T-helper 22 cell (primary cell): ENCODE data around the gene PPP2R5E.

Experiments
- DNase-seq: peaks from one replicate; pipeline ENCODE4 v3.0.0-alpha.2; 2020; ENCODE audit warnings: low read depth

The PPP2R5E gene

DNA sequence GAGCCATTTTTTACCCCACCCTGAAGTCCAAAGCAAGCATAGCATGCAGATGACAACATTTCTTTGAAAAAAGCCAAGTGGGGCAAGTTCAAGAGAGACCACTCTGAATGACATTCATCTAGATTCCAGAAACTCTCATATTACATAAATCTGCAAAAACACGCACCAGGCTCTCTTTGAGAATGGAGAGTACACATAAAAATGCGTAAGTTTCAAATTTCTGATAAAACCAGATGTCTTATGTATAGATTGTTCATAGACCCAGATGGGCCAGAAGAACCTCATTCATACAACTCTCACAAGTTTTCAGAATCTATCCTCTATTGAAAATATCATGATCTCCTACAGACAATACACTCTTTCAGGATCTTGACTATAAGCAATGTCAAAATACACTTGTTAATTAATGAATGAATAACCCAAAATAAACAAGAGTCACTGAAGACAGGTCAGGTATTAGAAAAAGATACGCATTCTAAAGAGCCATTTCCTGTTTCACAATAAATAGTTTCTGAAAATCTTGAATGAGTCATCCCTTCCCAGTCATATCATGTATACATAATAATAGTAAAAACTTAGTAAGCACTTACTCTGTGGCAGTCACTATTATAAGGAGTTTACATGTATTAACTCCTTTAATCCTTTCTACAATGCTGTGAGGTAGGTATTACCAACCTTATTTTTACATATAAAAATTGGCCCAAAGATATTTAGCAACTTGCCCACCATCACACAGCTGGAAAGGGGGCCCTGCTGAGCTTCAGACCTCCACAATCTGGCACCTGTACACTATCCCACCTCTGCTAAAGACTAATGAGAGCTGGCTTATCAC is 72.0 kb downstream of the PPP2R5E start:
- DNase-seq, result no peak

GRCh38 chr14:63468294-63468693 is 74.9 kb downstream of the PPP2R5E start:
- no peak for DNase-seq

DNA sequence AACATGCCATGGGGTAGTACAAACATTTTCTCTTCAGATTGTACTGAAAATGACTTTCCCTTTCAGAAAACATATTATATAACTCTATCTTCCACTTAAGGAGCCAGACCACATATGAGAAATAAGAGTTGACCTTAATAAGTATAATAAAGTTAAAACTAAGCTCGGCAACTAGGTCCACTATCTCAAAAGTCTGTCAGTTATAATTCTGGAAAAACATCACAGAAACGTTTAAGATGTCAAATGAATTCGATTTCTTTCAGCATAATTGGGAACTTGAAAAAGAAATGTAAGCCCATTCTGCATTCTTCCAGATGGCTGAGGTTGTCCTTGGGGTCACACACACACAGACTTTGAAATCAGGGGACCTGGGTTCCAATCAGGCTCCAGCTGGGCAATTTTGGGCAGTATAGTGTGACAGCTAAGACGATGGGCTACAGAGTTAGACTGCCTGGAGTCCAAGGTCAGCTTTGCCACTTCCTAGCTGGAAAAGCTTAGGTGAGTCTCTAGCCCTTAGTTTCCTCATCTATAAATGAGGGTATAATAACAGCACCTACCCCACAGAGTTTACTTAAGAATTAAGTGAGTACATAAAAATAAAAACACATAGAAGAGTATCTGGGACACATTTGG is 75.6 kb downstream of the PPP2R5E start:
- no peak for DNase-seq

DNA sequence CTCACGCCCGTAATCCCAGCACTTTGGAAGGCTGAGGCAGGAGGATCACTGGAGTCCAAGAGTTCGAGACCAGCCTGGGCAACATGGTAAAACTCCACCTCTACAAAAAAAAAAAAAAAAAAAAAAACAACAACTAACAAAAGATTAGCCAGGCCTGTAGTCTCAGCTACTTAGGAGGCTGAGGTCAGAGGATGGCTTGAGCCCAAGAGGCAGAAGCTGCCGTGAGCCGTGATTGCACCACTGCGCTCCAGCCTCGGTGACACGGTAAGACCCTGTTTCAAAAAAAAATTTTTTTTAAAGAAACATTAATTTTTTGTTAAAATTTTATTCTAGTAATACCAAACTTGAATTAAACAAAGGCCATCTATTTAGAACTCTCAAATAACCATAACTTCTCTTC is 77.8 kb downstream of the PPP2R5E start:
- no peak for DNase-seq

DNA sequence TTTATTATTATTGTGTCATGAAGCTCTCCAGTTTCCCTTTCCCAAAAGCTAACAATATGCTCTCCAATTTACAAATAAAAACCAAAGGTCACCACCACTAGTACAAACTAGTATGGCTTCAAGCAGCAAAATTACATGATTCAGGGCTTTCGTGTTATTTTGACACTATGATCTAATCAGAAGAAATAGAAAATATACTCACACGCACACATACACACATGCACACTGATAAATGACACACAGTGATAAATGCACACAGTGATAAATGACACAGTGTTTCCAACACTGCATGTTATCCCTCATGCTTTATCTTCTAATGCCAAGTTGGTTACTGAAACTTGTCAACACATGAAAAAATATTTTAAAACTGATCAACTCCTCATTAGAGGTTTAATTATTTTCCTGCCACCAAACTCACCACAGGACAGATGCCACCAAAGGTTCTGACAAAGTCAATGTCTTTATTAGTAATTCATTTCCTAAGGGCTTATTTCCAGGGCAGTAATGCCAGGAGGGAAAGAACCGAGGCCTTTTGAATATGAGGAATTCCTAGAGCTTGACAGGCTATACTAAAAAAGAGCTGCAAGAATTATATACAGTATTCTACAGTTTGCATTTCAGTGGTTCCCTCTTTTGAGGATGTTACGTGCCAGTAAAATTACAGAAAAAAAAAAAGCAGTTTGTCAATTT is 82.4 kb downstream of the PPP2R5E start:
- no peak for DNase-seq

DNA sequence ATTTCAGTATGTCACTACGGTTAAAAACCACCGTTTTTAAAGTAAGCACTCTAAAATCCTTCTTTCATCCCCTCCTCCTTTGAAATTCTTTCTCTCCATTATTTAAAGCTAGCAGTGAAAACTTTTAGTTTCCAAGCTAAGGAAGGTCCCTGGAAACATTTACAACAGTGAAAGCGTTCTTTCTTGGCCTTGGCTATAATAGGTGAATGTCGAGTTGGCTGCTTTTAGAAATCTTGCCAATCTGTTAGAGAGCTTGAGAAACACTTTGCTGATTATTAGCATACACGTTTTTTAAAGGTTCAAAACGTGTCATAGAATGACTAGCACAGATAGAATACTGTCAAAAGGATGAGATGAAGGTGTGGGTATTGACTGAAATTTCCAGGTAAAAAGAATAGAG is 83.4 kb downstream of the PPP2R5E start:
- DNase-seq, result no peak

GRCh38 chr14:63457498-63457897 is 85.7 kb downstream of the PPP2R5E start:
- no peak for DNase-seq

DNA sequence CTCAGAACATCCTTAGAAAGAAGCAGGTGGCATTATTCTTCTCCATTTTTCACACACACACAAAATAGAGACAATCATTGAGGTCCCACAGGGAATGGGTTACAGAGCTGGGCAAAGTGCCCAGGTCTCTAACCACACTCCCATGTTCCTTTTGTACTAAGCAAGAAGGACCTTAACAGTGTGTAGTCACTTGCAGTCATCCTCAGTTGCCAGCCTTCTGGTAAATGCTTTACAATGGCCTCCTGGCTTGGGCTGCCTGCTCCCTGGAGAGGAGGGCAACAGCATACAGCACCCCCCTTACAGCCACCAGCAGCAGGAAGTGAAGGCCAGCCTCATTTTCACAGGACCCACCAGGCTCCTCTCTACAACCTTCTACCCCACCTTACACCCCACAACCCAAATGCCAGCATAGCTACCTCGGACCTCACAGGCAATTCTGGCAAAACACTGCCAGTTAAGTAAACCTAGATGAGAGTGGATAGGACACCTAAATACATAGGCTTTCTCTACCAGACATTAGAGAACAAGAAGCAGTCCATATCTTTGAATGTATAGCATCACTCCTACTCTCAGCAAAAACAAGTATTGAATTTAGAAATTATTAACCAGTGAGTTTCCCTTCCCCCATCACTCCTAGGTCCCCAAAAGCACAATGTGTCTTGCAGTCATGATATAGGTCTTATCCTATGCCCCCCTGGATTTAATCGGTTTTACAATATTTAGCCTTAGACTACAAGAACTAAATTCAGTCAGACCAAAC is 88.1 kb downstream of the PPP2R5E start:
- no peak for DNase-seq

DNA sequence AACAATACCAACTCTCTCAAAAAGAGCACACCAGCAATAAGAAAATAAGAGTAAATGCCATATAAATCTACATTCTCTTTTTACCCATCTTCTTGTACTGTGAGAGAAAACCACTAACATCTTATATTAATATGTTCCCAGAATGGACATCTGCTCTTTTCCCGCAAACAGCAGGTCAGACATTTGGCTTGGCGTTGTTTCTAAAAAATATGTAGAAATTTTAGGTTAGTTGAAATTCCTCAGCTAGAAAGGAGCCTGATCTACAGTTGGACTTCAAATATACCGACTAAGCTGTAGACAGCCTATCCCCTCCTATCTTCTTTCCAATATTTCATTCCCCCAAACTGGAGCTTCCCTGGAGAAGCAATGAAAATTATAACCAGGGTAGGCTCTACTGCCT is 88.7 kb downstream of the PPP2R5E start:
- DNase-seq, result no peak

- no peak for DNase-seq
These were observed 89.7 kb downstream of the PPP2R5E start for GRCh38 chr14:63453443-63453936.

- DNase-seq, result no peak
These were observed 90.4 kb downstream of the PPP2R5E start for GRCh38 chr14:63452796-63453195.

- DNase-seq, result no peak
These were observed 94.3 kb downstream of the PPP2R5E start for GRCh38 chr14:63448841-63449240.

DNA sequence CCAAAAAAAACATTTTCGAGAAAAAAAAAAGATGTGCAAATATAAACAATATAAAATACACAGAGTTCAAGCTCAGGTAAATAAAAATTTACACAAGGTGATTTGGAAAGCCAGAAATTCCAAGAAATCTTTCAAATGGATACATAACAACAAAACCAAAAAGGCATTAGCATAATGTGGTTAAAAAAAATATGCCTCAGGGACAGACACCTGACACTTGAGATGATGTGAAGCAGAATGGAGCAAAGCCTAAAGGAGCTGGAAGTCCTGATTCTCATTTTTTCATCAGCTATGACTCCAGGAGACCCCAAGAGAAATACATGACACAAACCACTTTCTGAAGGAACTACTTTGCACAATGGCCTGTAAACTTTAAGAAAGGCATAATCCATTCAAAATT is 98.6 kb downstream of the PPP2R5E start:
- DNase-seq, result no peak

GRCh38 chr14:63443988-63444387 is 99.2 kb downstream of the PPP2R5E start:
- no peak for DNase-seq

DNA sequence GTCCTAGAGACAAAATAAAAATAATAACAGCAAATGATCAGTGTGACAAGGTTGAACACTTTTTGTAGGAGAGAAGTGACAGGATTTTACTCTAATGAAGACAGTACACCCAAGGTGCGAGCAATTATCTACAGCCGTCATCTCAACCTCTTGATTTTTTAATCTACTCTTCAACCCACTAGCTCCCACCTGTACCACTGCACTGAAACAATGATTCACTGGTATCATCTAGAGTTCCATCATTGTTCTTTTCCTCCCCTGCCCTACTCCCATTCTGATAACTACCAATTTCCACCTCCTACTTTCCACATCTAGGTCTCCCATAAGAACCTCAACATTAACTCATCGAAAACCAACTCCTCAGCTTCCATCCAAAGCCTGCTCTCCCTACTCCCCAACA is 99.8 kb downstream of the PPP2R5E start:
- no peak for DNase-seq

GRCh38 chr14:63438065-63438757 is 105.0 kb downstream of the PPP2R5E start:
- no peak for DNase-seq

DNA sequence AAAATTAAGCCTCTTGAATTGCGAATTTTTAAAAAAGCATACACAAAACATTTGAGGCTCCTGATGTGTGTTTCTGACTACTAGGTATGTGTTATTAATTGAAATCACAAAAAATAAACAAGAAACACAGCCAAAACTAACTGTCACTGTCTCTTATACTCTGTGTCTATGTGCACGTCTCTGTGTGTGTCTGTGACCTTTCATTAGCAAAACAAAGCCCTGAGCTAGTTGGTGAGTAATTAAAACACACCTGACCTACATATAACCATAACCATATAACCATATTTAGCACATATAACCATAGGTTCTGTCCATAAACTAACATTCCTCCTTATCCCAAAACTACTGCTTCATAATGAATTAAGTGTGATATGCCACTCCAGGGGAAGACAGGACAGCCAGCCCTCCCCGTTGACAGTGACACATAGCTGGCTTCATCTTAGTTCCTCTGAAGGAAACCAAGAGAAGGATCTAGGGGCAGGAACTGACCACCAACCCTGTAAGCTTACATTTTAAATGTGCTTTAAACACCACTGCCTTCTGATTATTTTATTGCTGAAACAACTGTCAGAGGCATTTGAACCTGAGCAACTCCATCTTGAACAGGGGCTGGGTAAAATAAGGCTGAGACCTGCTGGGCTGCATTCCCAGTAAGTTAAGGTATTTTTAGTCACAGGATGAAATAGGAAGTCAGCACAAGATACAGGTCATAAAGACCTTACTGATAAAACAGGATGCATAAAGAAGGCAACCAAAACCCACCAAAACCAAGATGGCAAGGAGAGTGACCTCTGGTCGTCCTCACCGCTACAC is 106.7 kb downstream of the PPP2R5E start:
- DNase-seq, result no peak

DNA sequence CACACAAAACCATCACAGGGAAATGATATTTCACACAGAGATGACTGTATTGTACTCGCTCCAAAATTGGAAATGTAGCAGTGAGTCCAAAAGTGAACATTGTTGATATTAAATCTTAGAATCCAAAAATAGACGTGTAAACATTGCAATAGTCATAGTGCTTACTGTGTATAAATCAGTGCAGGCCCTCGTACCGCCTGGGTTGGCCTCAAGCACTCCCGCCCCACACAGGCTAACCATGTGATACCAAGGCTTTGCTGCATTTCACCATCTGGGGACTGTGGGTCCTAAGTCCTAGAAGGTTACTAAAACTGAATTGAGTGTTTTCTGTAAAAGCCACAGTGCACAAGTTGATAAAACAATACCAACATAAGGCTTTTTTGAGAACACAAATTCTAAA is 107.3 kb downstream of the PPP2R5E start:
- no peak for DNase-seq

GRCh38 chr14:63435204-63435603 is 108.0 kb downstream of the PPP2R5E start:
- DNase-seq, result no peak

DNA sequence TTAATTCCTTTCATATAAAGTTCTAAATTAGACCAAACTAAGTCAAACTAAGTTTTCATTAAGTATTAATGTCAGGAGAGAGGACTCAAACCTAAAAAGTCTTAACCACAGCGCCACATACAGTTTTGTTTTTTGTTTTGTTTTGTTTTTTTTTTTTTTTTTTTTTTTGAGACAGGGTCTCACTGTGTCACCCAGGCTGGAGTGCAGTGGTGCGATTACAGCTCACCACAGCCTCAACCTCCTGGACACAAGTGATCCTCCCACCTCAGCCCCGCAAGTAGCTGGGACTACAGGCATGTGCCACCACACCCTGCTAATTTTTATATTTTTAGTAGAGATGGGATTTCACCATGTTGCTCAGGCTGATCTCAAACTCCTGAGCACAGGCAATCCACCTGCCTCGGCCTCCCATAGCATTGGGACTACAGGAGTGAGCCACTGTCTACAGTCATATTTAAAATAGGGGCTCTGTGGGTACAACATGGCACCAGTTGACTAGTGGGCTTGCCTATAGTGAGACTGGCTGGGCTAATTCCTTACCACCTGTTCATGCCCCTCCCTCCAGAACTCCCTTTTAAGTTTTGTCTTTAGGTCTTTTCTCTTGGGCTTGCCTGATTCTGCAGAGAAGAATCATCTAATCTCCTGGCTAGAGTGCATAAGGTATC is 110.2 kb downstream of the PPP2R5E start:
- DNase-seq, result no peak
